RWPE1 (cell line): ENCODE data around the gene ZSCAN5C.

Source experiments
- CTCF ChIA-PET: fragments of 350-600 bp; sonication (Branson Sonifier 250); formaldehyde crosslinking; extraction: SDS; loops from one replicate; lab custom pipeline; 2021; lab: Yijun Ruan, JAX
- POLR2A ChIA-PET: fragments of 400-600 bp; formaldehyde crosslinking; extraction: SDS; loops from one replicate; lab custom pipeline; 2020; ENCODE audit warnings: antibody characterized with exemption; ENCODE audit not compliant: low non-redundant PET; lab: Yijun Ruan, JAX
- DNase-seq: peaks from one replicate; pipeline ENCODE4 v3.0.0; 2012; ENCODE audit warnings: low spot score
- H3K27ac ChIP-seq: fragments of 450-650 bp; 2 replicates; pipeline ENCODE4 v1.5.1; 2017
- TF ChIP-seq, protein P1 (sequence below): fragments of 450-650 bp; conservative IDR thresholded peaks from 2 replicates; pipeline ENCODE4 v1.5.1; 2017; ENCODE audit warnings: low read depth, mild to moderate bottlenecking

Gene ZSCAN5C

GRCh38 chr19:56258272-56258671 is 56.2 kb downstream of the ZSCAN5C start:
- ChIA-PET POLR2A (no interaction called here), CTCF (no interaction called here)
- DNase-seq, result no peak
- H3K27ac ChIP-seq, result no peak overlapping the region
- TF ChIP-seq, protein P1, sequence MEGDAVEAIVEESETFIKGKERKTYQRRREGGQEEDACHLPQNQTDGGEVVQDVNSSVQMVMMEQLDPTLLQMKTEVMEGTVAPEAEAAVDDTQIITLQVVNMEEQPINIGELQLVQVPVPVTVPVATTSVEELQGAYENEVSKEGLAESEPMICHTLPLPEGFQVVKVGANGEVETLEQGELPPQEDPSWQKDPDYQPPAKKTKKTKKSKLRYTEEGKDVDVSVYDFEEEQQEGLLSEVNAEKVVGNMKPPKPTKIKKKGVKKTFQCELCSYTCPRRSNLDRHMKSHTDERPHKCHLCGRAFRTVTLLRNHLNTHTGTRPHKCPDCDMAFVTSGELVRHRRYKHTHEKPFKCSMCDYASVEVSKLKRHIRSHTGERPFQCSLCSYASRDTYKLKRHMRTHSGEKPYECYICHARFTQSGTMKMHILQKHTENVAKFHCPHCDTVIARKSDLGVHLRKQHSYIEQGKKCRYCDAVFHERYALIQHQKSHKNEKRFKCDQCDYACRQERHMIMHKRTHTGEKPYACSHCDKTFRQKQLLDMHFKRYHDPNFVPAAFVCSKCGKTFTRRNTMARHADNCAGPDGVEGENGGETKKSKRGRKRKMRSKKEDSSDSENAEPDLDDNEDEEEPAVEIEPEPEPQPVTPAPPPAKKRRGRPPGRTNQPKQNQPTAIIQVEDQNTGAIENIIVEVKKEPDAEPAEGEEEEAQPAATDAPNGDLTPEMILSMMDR, result no peak
